NCI-H128 (cell line): ENCODE measurements around the gene HMGN1.
"Not testable (repeated sequence)": the region's sequence is repeated elsewhere in the genome, so short reads cannot be mapped to it uniquely, and the experiment has no call there.

Source experiments
- DNase-seq: peaks from one replicate; lab custom pipeline; 2025; ENCODE audit not compliant: unreplicated experiment; lab: John Stamatoyannopoulos, UW

Gene HMGN1

DNA sequence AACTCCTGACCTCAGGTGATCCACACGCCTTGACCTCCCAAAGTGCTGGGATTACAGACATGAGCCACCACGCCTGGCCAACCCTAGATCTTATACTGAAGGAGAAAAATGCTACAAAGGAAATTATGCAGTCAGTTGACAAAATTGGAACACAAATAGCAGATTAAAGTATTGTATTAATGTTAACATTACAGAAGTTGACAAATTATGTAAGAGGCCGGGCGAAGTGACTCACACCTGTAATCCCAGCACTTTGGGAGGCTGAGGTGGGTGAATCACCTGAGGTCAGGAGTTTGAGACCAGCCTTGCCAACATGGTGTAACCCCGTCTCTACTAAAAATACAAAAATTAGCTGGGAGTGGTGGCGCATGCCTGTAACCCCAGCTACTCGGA, 21.0 kb upstream of the HMGN1 start:
- DNase-seq = not testable (repeated sequence)

DNA sequence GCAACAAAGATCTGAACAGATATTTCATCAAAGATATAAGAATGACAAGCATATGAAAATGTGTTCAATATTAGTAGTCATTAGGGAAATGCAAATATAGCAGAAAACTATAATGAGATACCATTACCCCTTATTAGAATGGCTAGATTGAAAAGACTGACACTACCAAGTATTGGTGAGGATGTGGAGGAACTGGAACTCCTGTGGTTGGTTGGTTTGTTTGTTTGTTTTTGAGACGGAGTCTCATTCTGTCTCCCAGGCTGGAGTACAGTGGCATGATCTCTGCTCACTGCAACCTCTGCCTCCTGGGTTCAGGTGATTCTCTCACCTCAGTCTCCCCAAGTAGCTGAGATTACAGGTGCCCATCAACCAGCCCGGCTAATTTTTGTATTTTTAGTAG, 18.9 kb upstream of the HMGN1 start:
- no peak for DNase-seq

DNA sequence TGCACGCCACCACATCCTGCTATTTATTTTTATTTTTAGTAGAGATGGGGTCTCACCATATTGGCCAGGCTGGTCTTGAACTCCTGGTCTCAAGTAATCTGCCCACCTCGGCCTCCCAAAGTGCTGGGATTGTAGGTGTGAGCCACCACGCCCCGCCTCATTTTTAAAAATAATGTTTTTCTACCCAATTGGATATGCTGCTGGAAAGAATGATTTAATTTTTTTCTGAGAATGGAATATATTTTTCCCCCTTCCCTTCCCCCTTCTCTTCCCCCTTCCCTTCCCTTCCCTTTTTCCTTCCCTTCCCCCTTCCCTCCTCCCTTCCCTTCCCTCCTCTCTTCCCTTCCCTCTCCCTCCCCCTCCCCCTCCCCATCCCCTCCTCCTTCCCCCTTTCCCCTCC, 17.7 kb upstream of the HMGN1 start:
- no peak for DNase-seq

DNA sequence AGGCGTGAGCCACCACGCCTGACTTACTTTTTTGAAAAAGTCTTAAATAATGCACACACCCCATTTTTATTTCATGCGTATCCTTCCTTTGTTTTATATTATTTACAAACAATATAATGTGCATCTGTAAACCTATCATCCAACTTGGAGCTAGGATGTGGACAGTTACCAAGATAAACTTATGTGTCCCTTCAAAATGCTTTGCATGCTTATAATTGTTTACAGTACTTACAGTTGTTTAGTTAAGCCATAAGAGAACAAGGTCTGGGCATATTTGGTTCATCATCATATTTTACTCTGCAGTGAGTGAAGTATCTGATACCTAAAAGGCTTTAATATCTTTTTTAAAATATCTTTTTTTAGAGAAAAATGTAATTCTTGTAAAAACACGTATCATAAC, 16.1 kb upstream of the HMGN1 start:
- DNase-seq = no peak

DNA sequence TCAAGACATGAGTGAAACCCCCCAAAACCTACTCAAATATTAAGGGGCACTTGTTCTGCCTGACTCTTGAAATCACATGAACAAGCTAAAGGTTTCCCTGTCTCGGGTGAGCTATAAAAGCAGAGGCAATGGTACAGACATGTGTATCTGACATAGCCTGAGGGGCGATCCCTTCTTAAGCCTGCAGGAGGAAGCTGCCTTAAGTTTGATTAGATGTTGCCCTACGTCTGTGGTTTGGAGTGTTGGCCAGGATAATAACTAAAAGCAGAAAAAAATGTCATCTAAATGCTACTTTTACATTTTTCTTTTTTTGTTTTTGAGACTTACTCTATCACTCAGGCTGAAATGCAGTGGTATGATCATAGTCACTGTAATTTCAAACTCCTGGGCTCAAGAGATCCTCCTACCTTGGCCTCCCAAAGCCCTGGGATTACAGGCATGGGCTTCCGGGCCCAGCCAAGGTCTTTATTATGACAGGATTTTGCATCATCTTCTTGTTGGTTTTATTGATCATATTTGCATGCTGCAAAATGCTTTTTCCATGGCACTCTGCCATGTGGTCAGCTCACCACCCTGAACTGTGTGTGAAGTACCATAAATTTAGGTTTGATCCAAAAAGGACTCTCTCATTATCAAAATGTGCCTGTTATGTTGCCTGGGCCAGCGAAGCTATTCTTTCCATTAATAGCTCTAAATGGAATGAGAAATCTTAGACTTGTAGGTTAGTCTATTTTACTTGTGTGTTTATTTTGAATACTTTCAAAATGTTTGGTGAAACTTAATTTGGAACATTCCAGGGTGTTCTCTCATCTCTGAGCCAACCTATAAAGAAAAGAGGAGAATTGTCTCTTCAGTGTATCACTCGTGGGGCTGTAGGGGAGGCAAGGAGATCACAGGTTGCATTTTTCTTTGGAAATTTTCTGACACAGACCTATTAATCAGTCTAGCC, 15.0 kb upstream of the HMGN1 start:
- no peak for DNase-seq

DNA sequence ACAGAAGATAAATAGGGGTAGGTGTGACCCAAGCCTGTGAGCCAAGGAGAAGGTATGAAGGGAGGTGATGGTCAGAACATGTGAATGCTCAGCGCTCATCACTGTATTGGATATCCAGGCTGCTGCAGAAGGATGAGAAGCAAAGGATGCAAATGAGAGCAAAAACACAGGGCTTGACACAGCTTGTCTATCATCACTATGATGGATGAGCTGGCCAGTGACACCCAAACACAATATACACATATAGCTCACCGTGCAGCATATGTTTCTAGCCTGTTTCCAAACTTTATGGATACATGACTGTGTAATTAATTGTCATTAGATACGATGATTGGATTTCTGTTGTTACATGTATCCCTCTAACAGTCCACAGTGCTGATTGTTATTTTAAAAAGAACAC, 13.8 kb upstream of the HMGN1 start:
- no peak for DNase-seq

DNA sequence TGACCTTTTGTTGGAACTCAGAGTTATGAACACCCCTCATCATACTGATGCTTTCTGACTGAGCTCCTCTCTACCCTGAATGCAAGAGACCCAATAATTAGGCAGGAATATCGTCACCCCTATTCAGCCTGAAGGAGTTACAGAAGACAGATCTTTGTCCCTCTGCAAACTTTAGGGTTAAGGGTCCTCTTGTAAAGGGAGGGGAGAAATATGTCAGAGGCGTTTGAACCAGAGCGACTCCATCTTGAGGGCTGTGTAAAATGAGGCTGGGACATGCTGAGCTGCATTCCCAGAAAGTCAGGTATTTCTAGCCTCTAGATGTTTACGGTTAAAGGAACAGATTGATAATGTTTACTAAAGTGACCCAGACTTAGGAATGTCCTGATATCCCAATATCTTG, 10.5 kb upstream of the HMGN1 start:
- DNase-seq = no peak

DNA sequence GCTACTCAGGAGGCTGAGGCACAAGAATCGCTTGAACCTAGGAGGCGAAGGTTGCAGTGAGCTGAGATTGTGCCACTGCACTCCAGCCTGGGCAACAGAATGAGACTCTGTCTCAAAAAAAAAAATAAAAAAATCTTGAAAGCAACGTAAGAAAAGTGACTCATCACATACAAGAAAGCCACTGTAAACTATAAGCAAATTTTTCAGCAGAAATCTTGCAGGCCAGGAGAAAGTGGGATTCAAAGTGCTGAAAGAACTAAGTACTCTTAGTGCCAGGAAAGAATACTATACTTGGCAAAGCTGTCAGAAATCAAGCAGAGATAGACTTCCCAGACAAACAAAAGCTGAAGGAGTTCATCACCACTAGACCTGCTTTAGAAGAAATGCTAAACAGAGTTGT, 4.4 kb upstream of the HMGN1 start:
- no peak for DNase-seq

DNA sequence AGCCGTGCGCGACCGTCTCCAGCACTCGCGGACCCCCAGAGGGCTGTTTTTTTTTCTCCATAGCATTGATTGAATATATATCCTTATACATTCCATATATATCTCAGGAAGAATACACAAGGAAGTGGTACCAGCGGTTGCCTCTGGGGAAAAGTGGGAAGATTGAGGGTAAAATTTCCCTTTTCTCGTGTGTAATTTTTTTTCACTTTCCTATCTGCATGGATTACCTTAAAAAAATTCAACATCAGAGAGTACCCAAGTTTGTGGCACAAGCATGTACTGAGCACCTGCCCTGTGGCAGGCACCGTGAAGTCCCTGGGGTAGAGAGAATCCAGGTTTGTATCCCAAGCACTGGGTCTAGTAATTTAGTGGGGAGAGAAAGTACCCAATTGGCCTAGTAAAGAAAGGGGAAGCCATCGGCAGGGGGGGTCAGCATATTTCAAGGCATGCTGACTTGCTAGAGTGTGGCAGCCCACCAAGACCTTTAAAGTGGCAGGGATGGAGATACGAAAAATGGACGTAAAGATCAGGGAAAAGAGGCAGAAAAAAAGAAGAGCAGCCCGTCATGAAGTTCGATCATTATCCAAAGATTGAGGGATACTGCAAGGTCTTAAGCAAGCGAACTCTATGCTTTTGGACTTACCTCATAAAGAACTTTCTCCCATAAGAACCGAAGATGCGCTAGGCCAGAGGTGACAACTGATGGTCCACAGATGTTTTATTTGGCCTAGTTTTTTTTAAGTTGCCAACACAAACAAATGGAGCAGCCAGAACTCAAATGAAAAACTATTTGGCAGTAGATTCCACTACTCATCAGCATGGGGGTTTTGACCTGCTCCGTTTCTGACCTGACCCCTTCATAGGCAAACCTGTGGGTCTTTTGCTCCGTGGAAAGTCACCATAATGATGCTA, 1.5 kb upstream of the HMGN1 start:
- DNase-seq = no peak

DNA sequence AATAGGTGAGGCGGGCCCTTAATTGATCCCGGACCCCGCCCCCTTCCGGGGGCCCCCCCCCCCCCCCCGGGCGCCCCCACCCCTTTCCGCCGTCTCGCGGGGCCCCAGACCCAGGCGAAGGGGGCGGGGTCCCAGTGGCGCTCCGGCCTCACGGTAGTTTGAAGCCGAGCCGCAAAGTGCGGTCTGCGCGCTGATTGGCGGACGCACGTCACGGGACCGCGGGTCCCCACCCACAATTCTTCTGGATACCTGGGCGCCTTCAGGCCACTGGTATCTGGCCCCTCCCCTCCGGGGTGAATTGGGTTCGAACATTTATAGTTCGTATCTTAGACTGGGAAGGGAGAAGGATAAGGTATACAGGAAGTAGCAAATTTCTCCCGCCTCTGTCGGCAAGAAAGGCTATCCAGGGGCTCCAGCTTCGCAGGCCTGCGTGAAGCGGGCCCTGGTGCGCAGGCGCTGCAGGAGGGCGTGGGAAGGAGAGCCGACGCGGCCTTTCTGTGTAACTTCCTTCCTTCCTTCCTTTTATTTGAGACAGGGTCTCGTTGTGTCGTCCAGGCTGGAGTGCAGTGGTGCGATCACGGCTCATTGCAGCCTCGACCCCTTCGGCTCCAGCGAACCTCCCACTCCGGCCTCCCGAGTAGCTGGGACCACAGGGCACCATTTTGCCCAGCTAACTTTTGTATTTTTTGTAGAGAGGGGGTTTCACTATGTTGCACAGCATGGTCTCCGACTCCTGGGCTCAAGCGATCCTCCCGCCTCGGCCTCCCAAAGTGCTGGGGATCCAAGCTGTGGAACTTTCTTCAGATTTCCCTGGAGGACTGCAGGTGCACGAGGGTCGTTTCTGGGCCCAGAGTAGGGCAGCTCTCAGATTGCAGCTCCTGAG, 564 bp upstream of the HMGN1 start:
- peak; percentile 95 for DNase-seq

DNA sequence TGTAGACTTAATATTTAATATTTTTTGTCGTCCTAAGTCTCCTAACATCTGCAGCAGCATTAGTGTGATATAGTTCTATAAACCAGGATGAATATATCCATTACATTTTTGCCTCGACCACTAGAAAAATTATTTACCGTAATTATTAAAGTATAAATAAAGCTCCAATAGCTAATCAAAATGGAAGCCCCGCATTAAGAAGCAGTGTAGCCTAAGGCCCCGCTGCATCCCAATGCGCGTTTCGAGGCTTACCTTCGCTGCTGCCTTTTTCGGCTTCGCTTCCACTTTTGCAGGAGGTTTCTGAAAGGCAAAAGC, 891 bp downstream of the HMGN1 start:
- DNase-seq = no peak

DNA sequence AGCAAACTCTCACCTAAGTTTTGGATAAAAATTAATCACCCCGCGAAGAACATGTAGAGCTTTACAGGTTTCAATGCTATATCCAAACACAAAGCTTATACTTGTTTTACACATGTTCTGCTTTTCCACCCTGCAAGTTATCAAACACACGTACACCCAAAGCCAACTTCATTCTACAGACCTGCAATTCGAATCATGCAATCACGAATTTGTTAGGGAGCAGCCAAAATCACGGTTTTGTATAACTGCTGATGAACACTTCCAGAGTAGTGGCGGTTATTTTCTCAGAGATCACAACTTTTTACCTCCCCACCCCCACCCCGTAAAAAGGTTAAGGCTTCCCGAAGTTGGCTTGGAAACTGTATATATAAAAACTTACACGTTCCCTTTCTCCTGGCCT, 1.4 kb downstream of the HMGN1 start:
- DNase-seq = no peak

DNA sequence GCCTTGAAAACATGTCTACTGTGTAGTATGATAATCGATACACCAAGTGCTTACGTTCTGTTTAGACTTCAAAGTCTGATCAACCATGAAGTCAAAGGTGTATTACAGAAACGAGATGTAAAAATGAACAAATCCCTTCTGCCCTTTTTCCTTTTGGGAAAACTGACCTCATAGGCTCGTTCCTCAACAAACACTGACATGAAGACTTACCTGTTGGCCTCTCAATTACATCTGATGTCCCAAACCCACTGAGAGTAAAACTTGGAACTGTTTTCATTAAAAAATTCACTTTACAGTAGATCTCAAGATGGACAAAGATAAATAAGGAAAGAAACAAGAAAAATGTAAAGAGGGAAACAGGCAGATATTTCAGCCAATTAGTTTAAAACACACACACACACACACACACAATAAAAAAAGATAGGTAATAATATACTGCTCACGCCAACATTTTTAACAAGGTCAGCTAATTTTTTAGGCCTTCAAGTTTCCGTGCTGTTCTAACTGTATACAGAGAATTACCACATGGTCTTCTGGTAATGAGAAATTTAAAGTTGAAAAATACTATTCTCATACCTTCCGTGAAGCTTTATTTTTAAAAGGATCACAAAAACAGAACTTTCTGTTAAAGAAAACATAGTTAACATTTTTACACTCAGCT, 2.1 kb downstream of the HMGN1 start:
- DNase-seq = no peak

DNA sequence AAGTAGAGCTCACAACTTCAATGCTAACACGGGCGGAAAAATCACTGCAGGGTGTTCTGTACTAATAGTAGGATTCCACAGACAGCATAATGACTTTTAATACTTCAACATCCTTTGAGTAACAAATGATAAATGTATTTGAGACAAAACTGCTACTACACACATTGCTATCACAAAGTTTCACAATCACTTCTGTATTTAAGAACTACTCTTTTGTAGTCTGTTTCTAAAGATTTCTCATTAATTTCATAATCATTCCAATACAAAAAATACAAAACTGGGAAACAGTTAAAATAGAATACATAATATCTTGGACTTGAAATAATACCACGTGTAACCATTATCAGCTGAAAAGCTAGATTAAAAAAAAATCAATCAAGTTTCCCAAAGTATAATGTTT, 2.7 kb downstream of the HMGN1 start:
- DNase-seq = no peak

DNA sequence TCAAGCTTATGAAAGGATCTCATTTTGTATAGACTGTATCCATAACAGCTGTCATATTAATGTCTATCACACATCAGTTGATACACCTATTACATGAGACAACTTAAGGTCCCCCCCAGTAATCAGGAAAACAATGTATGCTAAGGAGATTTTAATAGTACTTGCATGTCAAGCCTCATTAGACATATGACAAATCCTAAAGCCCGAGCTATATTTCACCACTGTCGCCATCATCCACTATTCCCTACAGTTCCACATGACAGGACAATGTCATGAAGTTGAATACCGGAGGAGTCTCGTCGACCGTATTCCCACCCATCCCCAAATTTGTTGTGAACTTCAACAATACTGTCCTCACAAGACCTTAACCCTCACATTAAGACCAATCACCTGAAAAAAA, 3.4 kb downstream of the HMGN1 start:
- DNase-seq = no peak

DNA sequence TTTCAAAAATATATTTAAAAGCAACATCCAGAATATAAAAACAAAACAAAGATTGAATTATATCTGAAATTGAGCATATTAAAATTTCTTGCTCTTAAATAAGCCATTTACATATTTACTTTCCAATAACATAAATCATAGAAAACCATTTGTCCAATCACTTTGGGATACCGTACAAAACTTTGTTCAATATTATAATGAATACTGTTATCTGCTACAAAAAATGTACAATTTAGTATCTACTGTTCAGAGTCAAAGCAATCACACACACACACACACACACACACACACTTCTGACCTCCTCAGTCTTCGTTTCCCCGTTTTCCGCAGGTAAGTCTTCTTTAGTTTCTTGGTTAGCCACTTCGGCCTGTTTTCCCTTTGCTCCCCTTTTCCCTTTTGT, 4.0 kb downstream of the HMGN1 start:
- DNase-seq = no peak

DNA sequence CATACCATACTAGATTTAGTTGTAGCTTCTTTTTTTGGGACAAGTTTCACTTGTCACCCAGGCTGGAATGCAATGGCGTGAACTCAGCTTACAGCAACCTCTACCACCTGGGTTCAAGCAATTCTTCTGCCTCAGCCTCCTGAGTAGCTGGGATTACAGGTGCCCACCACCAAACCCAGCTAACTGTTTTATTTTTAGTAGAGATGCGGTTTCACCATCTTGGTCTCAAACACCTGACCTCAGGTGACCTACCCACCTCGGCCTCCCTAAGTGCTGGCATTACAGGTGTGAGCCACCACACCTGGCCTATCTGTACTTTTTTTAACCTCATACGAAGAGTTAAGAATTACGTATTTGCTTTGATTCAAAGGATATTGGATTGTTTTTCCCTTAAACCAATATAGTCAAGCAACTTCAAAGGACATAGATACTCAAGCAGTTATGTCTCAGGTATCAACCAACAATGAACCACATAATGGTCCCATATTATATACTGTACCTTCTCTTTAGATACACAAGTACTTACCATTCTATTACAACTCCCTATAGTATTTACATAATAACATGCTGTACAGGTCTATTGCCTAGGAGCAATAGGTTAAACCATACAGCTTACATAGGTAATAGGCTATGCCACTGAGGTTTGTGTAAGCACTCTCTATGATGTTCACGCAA, 7.5 kb downstream of the HMGN1 start:
- no peak for DNase-seq

DNA sequence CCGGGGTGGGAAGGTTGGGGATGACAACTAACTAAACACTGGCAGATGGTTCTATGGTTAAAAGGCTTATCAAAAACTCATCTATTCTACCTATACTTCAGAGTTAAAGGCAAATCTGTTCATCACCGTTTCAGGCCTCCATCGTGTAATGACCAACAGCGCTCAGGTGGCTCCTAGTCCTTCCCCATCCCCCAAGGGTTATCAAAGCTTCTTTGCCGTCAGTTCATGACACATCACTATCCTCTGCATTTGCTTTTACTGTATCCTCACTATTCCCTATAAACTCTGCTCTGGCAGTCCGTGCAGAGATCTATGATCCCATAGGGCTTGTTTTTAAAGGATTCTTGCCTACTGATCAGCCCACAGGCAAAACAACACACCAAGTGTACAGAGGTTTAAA, 8.2 kb downstream of the HMGN1 start:
- no peak for DNase-seq

DNA sequence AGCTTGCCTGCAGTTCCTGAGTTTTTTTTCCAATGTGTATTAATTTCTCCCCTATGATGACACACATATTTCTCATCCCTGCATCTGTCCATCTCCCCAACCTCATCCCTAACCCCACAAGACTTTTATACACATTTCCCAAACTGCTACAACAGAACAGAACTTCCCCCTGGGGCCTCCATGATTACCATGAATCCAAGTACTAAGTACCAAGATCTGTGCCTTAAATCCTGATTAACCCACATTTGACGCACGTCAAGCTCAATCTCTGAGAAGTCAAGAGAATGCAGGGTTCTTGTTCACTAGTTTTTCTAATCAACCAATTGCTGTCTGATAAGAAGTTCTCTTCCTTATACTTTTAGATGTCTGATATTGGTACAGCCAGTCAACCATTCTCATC, 9.7 kb downstream of the HMGN1 start:
- no peak for DNase-seq

DNA sequence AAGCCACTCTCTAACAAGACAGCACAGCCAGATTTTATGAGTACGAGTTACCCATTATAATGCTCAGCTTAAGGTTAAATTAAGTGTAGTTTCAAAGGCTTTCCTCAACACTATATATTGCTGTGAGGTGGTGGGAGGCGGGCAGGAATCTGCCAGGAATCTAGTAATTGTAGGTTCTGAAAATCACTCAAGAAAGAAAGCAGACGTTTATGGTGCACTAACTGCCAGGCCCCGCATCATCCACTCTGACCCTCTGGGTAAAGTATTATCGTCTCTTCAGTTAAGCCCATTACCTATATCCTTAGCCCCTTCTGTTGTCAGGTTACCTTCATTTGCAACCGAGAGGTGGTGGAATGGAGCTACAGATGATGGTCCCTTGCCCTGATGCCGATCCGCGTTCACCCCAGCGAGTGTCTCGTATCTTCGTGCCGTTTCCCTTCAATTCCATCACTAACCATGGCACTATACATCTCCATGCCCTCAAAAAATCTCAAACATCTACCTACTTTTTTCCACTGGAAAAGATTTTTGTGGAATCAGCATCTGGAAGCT, 12.4 kb downstream of the HMGN1 start:
- no peak for DNase-seq
